GM18867 (cell line): Measurements from ENCODE around the gene ZNF775.

Source experiments
- ATAC-seq: cut with Tn5 transposase; IDR thresholded peaks from one replicate; pipeline ENCODE4 v1.9.1; 2021; ENCODE audit warnings: mild to moderate bottlenecking, moderate library complexity; ENCODE audit not compliant: unreplicated experiment

The ZNF775 gene

GRCh38 chr7:150378853-150379440, at the start of gene ZNF775:
ZNF775 (plus strand) TSS chr7:150379330; CDS start chr7:150388471, 9,141 bp downstream.
- ATAC-seq: peak; percentile 79

GRCh38 chr7:150329331-150330120, 49.6 kb upstream of the ZNF775 start:
- ATAC-seq: no peak

- ATAC-seq: no peak
Measured at GRCh38 chr7:150330211-150330885, 48.8 kb upstream of the ZNF775 start.

GRCh38 chr7:150332852-150333635, 46.1 kb upstream of the ZNF775 start:
- no peak for ATAC-seq

DNA sequence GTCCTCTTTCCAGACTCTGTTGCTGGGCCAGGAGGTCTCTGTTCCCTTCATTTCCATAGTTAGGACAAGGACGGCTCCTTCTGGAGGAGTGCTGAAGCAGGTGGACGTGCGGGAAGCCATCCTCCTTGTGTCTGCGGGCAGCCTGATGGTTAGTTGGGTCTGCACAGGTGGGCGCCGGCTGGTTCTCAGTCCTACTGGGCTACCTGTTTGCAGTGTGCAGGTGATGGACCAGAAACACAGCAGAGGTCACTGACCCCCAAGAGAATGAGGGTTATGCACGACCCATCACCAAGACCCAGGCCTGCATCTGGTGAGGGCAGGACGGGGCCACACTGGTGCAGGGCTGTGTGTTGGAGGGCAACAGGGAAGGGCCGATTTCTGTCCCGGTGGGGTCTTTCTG, 45.5 kb upstream of the ZNF775 start:
- no peak for ATAC-seq

DNA sequence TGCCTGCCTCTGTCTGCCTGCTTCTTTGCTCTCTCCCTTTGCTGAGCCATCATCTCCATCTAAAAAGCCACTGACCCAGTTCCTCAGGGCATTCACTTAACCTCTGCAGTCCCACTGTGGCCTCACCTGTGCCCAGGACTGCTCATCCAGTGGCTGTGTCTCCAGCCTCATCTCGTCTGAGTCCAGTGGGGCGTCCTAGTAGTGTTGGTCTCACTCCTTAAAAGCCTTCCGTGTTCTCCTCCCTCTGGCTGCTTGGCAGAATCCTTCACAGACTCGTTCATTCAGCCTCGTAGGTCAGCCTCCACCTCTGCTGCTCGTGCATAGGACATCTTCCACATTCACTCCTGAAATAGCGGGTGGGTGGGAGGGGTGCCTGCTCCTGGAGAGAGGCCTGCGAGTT, 45.0 kb upstream of the ZNF775 start:
- no peak for ATAC-seq

- ATAC-seq: no peak
Measured at GRCh38 chr7:150335108-150335773, 43.9 kb upstream of the ZNF775 start.

GRCh38 chr7:150335774-150336112, 43.4 kb upstream of the ZNF775 start:
- no peak for ATAC-seq

DNA sequence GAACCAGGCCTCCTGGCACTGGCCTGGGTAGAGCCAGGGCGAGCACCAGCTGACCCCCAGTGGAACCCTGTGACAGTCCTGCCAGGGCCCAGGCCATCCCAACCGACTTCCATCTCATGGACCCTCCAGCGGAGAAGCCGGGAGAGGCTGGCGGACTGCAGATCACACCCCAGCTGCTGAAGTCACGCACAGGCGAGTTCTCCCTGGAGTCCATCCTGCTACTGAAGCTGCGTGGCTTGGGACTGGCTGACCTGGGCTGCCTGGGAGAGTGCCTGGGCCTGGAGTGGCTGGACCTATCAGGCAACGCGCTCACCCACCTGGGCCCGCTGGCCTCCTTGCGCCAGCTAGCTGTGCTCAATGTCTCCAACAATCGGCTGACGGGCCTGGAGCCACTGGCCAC, 42.4 kb upstream of the ZNF775 start:
- no peak for ATAC-seq

- no peak for ATAC-seq
Measured at GRCh38 chr7:150337179-150337578, 42.0 kb upstream of the ZNF775 start.

DNA sequence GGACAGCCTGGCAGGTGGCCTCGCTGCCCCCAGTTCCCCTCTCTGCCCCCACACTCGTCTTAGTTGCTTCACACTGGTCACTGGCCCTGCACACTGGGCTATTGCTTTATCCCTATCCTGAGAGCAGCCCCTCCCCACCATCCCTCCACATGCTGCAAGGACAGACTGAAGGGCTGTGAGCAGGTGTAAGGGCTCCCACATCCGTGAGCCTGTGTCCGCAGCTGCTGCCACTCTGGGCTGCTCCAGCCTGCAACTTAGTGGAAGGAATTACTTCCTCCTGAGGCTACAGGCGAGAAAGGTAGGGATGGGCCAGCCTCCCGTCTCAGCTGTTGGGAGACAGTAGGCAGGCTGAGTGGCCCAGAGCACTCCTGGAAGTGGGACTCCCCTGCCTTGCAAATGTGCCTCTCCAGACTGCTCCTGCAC, 41.5 kb upstream of the ZNF775 start:
- ATAC-seq: no peak

GRCh38 chr7:150338166-150338829, 40.8 kb upstream of the ZNF775 start:
- no peak for ATAC-seq

DNA sequence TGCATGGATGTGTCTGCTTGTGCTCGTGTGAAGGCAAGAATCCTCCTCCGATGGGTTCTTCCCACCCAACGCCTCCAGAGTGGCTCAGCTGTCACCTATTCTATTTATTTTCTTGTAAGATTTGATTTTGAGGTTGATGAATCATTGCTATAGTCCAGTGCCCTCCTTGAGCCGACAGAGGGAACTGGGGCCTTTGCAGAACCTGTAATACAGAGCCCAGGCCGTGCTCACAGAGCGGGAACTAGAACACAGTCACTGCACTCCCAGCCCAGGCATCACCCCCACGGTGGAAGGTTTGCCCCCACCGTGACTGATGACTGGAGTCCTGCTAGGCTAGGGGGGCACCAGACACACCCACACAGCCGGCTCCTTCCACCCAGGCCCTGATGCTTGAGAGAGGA, 39.7 kb upstream of the ZNF775 start:
- no peak for ATAC-seq

- no peak for ATAC-seq
Measured at GRCh38 chr7:150340024-150340749, 38.9 kb upstream of the ZNF775 start.

DNA sequence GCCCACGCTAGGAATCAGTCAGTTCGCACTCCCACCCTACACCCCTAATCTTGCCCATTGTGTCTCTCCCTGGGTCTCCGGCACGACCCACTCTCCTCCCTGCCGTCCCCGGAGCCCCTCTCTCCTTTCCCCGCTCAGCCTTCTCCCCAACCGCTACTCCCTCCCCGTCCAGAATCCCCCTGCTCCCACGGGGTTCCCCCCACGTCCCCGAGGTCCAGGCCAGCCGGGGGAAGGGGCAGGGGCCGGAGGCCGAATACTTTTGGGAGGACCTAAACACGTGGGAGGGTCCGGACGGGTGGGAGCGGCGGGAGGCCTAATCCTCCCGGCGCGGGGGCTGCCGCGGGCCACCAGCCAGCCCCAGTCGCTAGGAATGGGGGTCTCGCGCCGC, 38.3 kb upstream of the ZNF775 start:
- no peak for ATAC-seq

- no peak for ATAC-seq
Measured at GRCh38 chr7:150341263-150342120, 37.6 kb upstream of the ZNF775 start, which contains the start of gene RARRES2. RARRES2 (minus strand) TSS chr7:150341629; CDS start chr7:150340609, 1,020 bp downstream.

- ATAC-seq: no peak
Measured at GRCh38 chr7:150342121-150342408, 37.1 kb upstream of the ZNF775 start.

GRCh38 chr7:150343225-150343624, 35.9 kb upstream of the ZNF775 start:
- ATAC-seq: no peak

GRCh38 chr7:150344299-150344698, 34.8 kb upstream of the ZNF775 start:
- ATAC-seq: no peak
